Neuronal stem cell (in vitro differentiated cells): Measurements from ENCODE around the gene OR10AD1.

Experiments
- DNase-seq: peaks from one replicate; pipeline ENCODE4 v3.0.0-alpha.2; 2013; ENCODE audit warnings: low spot score
- H2AFZ ChIP-seq: one replicate; pipeline ENCODE4 v1.6.1; 2013; ENCODE audit warnings: mild to moderate bottlenecking, low read length, inconsistent platforms
- H2AK5ac ChIP-seq: 2 replicates; pipeline ENCODE4 v1.6.1; 2013; ENCODE audit warnings: low read depth, mild to moderate bottlenecking, inconsistent platforms, low read length, moderate library complexity, mixed read lengths
- H2BK120ac ChIP-seq: 2 replicates; pipeline ENCODE4 v1.6.1; 2013; ENCODE audit warnings: low read depth, mild to moderate bottlenecking, inconsistent platforms, low read length, moderate library complexity, mixed read lengths
- H2BK12ac ChIP-seq: one replicate; pipeline ENCODE4 v1.6.1; 2013; ENCODE audit warnings: low read length, inconsistent platforms
- H2BK15ac ChIP-seq: 2 replicates; pipeline ENCODE4 v1.6.1; 2013; ENCODE audit warnings: mild to moderate bottlenecking, low read length, inconsistent platforms, mixed read lengths
- H2BK5ac ChIP-seq: one replicate; pipeline ENCODE4 v1.6.1; 2013; ENCODE audit warnings: inconsistent platforms, mild to moderate bottlenecking, low read length, moderate library complexity
- H3K14ac ChIP-seq: one replicate; pipeline ENCODE4 v1.6.1; 2013; ENCODE audit warnings: low read length, inconsistent platforms
- H3K18ac ChIP-seq: 2 replicates; pipeline ENCODE4 v1.6.1; 2013; ENCODE audit warnings: low read length, inconsistent platforms
- H3K23ac ChIP-seq: 2 replicates; pipeline ENCODE4 v1.6.1; 2013; ENCODE audit warnings: low read depth, mild to moderate bottlenecking, mixed read lengths, low read length, inconsistent platforms; ENCODE audit not compliant: poor library complexity
- H3K27ac ChIP-seq: replicated peaks from 3 replicates; pipeline ENCODE4 v1.5.1; 2013; ENCODE audit warnings: low read length, inconsistent platforms
- H3K27me3 ChIP-seq, 3 experiments: 2 replicates each; pipeline ENCODE4 v1.6.1; 2013; ENCODE audit warnings: low read length in 3 of 3, mild to moderate bottlenecking in 2 of 3, inconsistent platforms in 1 of 3, low read depth in 1 of 3, mixed read lengths in 1 of 3, moderate library complexity in 1 of 3; ENCODE audit not compliant: control insufficient read depth in 3 of 3, insufficient read depth in 3 of 3
- H3K36me3 ChIP-seq, 2 donors: replicated peaks in 1 of 2; 2 replicates each; pipeline ENCODE4 v1.6.1; 2013; ENCODE audit warnings: low read length in 2 of 2; ENCODE audit not compliant: control insufficient read depth in 2 of 2, insufficient read depth in 2 of 2
- H3K4ac ChIP-seq: 2 replicates; pipeline ENCODE4 v1.6.1; 2013; ENCODE audit warnings: inconsistent platforms, mild to moderate bottlenecking, low read length, moderate library complexity
- H3K4me1 ChIP-seq, 2 donors: 1 replicate in 1 of 2; 2 replicates in 1 of 2; pipeline ENCODE4 v1.6.1; 2013; ENCODE audit warnings: low read length in 2 of 2, low read depth in 1 of 2; ENCODE audit not compliant: control insufficient read depth in 2 of 2, insufficient read depth in 1 of 2
- H3K4me2 ChIP-seq: one replicate; pipeline ENCODE4 v1.6.1; 2013; ENCODE audit warnings: mild to moderate bottlenecking, low read length, inconsistent platforms; ENCODE audit not compliant: insufficient read depth, poor library complexity, severe bottlenecking
- H3K4me3 ChIP-seq, 2 donors: 2 replicates each; pipeline ENCODE4 v1.5.1; 2013; ENCODE audit warnings: low read length in 2 of 2, mild to moderate bottlenecking in 2 of 2, inconsistent platforms in 1 of 2, moderate library complexity in 1 of 2
- H3K79me1 ChIP-seq: one replicate; pipeline ENCODE4 v1.6.1; 2013; ENCODE audit warnings: low read depth, mild to moderate bottlenecking, inconsistent platforms, low read length, moderate library complexity
- H3K9ac ChIP-seq: one replicate; pipeline ENCODE4 v1.6.1; 2013; ENCODE audit warnings: mild to moderate bottlenecking, low read depth, low read length, inconsistent platforms; ENCODE audit not compliant: poor library complexity
- H3K9me3 ChIP-seq, 2 donors: replicated peaks in 1 of 2; 2 replicates each; pipeline versions ENCODE3 to v1.6.1; 2013; ENCODE audit warnings: low read length in 2 of 2, mild to moderate bottlenecking in 2 of 2, inconsistent platforms in 1 of 2, low read depth in 1 of 2, mixed read lengths in 1 of 2, moderate library complexity in 1 of 2; ENCODE audit not compliant: control insufficient read depth in 2 of 2, insufficient read depth in 1 of 2
- H4K8ac ChIP-seq: one replicate; pipeline ENCODE4 v1.6.1; 2013; ENCODE audit warnings: low read depth, mild to moderate bottlenecking, inconsistent platforms, low read length, moderate library complexity
- H4K91ac ChIP-seq: one replicate; pipeline ENCODE4 v1.6.1; 2013; ENCODE audit warnings: low read length, low read depth, mild to moderate bottlenecking, inconsistent platforms; ENCODE audit not compliant: poor library complexity
- WGBS, 2 donors: extraction: QIAGEN DNeasy Blood & Tissue Kit; methylation state at CpG; one replicate each; pipeline ENCODE4 v1.1.7; 2013; ENCODE audit warnings: missing lambda C conversion rate in 2 of 2, mixed read lengths in 1 of 2; ENCODE audit not compliant: insufficient read length in 2 of 2, insufficient replicate concordance in 1 of 2; ENCODE audit errors: extremely low coverage in 2 of 2; 5-methylcytosine and 5-hydroxymethylcytosine counted together

OR10AD1 gene

GRCh38 chr12:48164451-48164850, 38.6 kb downstream of the OR10AD1 start:
- Histone ChIP-seq H3K4me3 (no peak overlapping the region), H2BK120ac (no peak overlapping the region), H3K9me3 (peaks cover 0 to 2% of the 10 kb centered on the region in 2 donors), H2BK15ac (no peak overlapping the region), H3K27ac (no peak overlapping the region), H2BK5ac (no peak overlapping the region), H3K36me3 (no peaks in the 10 kb centered on the region), H3K4me1 (no peaks in the 10 kb centered on the region), H3K18ac (no peak overlapping the region), H3K4me2 (no peak overlapping the region), H2AK5ac (no peak overlapping the region), H3K4ac (no peak overlapping the region), H3K23ac (no peak overlapping the region), H4K91ac (no peak overlapping the region), H3K9ac (no peak overlapping the region), H2AFZ (no peak overlapping the region), H3K14ac (no peak overlapping the region), H3K27me3 (peaks cover 0 to 7% (median 0%) of the 10 kb centered on the region in 3 experiments), H3K79me1 (no peaks in the 10 kb centered on the region), H4K8ac (no peak overlapping the region), H2BK12ac (no peak overlapping the region)
- DNase-seq = no peak
- no CpG with 5 or more reads among the region's 2 CpGs for WGBS, 2 donors

- DNase-seq = no peak
- Histone ChIP-seq H3K4ac (no peak overlapping the region), H3K27me3 (peaks cover 0 to 7% (median 0%) of the 10 kb centered on the region in 3 experiments), H2BK12ac (no peak overlapping the region), H3K27ac (no peak overlapping the region), H4K8ac (no peak overlapping the region), H3K9me3 (peaks cover 0 to 2% of the 10 kb centered on the region in 2 donors), H2BK120ac (no peak overlapping the region), H2AFZ (no peak overlapping the region), H3K23ac (no peak overlapping the region), H2BK15ac (no peak overlapping the region), H3K79me1 (no peaks in the 10 kb centered on the region), H2BK5ac (no peak overlapping the region), H3K14ac (no peak overlapping the region), H2AK5ac (no peak overlapping the region), H3K36me3 (no peaks in the 10 kb centered on the region), H3K4me1 (no peaks in the 10 kb centered on the region), H3K9ac (no peak overlapping the region), H4K91ac (no peak overlapping the region), H3K4me3 (no peak overlapping the region), H3K4me2 (no peak overlapping the region), H3K18ac (no peak overlapping the region)
- no CpG with 5 or more reads among the region's 5 CpGs for WGBS, 2 donors
Observed at GRCh38 chr12:48163150-48163747, 39.8 kb downstream of the OR10AD1 start.

GRCh38 chr12:48160807-48161206, 42.3 kb downstream of the OR10AD1 start:
- H3K27ac ChIP-seq = no peak overlapping the region
- H2BK5ac ChIP-seq = no peak overlapping the region
- no peak overlapping the region for H2AK5ac ChIP-seq
- no peak overlapping the region for H2BK15ac ChIP-seq
- H3K4ac ChIP-seq = no peak overlapping the region
- peaks cover 0 to 7% (median 0%) of the 10 kb centered on the region in 3 experiments for H3K27me3 ChIP-seq
- no peak overlapping the region for H2BK120ac ChIP-seq
- H3K9ac ChIP-seq = no peak overlapping the region
- DNase-seq = no peak
- H3K23ac ChIP-seq = no peak overlapping the region
- H3K14ac ChIP-seq = no peak overlapping the region
- no peak overlapping the region for H3K4me2 ChIP-seq
- no peak overlapping the region for H4K8ac ChIP-seq
- H3K18ac ChIP-seq = no peak overlapping the region
- H3K9me3 ChIP-seq = no peaks in the 10 kb centered on the region
- no peaks in the 10 kb centered on the region for H3K36me3 ChIP-seq
- H2BK12ac ChIP-seq = no peak overlapping the region
- WGBS, 2 donors = no CpG with 5 or more reads among the region's 2 CpGs
- H2AFZ ChIP-seq = no peak overlapping the region
- no peak overlapping the region for H3K4me3 ChIP-seq
- H3K79me1 ChIP-seq = peaks cover 3% of the 10 kb centered on the region
- H3K4me1 ChIP-seq = peaks cover 0 to 3% of the 10 kb centered on the region in 2 donors
- H4K91ac ChIP-seq = no peak overlapping the region

GRCh38 chr12:48160046-48160445, 43.0 kb downstream of the OR10AD1 start:
- H2AFZ ChIP-seq = no peak overlapping the region
- no peak overlapping the region for H3K27ac ChIP-seq
- H2BK5ac ChIP-seq = no peak overlapping the region
- no peak overlapping the region for H3K23ac ChIP-seq
- H3K4me3 ChIP-seq = no peak overlapping the region
- H2AK5ac ChIP-seq = no peak overlapping the region
- H3K18ac ChIP-seq = no peak overlapping the region
- H2BK12ac ChIP-seq = no peak overlapping the region
- no CpG with 5 or more reads among the region's 5 CpGs for WGBS, 2 donors
- no peak for DNase-seq
- H3K9me3 ChIP-seq = no peaks in the 10 kb centered on the region
- peaks cover 0 to 7% (median 0%) of the 10 kb centered on the region in 3 experiments for H3K27me3 ChIP-seq
- H4K91ac ChIP-seq = no peak overlapping the region
- peaks cover 0 to 3% of the 10 kb centered on the region in 2 donors for H3K4me1 ChIP-seq
- no peak overlapping the region for H3K14ac ChIP-seq
- H3K4me2 ChIP-seq = no peak overlapping the region
- H3K4ac ChIP-seq = no peak overlapping the region
- no peak overlapping the region for H3K9ac ChIP-seq
- H2BK120ac ChIP-seq = no peak overlapping the region
- no peak overlapping the region for H4K8ac ChIP-seq
- peaks cover 3% of the 10 kb centered on the region for H3K79me1 ChIP-seq
- no peak overlapping the region for H2BK15ac ChIP-seq
- no peaks in the 10 kb centered on the region for H3K36me3 ChIP-seq
